HG03159 (cell line): ENCODE results near the gene GP2.

Experiments
- ATAC-seq: cut with Tn5 transposase; IDR thresholded peaks from one replicate; pipeline ENCODE4 v1.9.1; 2021; ENCODE audit warnings: mild to moderate bottlenecking, moderate library complexity; ENCODE audit not compliant: unreplicated experiment

GP2 gene

DNA sequence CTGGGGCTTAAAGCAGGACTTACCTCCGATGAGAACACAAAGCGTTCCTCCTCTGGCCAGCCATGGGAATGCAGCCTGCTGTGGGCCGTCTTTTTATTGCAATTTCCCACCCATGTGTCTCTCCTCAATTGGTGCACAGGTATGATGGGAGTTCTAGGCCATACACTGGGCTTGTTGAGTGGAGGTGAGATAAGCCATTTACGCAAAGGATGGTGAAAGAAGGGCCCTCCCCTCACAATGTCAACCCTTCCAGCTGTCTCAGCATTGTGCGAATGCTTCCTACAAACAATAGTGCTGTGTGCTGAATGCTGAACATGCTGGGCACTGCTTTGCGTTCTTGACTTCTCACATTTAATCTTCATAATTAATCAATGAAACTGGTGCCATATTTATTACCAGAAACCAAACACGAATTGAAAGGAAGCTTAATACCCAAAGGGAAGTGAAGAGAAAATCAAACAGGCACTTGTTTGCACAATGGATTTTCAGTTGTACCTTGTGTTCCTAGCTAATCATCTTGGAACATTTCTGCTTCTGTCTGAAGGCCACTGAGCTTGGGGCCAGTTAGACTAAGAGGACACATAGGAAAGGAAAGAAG, at the start of gene GP2:
GP2 (minus strand) TSS at position 70 of the 598 bp plus-strand sequence. CDS start 1,082 bp downstream, outside the sequence.
- no peak for ATAC-seq

DNA sequence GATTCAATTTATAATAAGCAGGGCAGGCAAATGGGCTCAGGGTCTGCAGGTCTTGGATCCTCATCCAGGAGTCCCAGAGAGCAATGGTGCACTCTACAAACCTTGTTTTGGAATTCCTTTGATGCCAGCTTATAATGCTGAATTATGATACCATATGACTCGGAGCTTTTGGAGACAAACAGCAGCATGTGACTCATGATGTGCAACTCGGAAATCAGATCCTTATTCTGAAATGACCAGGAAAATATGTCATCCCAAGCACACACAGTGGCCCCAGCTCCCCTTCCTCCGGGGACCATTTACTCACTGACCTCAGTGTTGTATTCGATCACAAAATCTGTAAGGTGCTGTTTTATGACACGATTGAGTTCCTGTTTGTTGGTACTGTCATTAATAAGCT, 45.4 kb upstream of the GP2 start:
- ATAC-seq = no peak

DNA sequence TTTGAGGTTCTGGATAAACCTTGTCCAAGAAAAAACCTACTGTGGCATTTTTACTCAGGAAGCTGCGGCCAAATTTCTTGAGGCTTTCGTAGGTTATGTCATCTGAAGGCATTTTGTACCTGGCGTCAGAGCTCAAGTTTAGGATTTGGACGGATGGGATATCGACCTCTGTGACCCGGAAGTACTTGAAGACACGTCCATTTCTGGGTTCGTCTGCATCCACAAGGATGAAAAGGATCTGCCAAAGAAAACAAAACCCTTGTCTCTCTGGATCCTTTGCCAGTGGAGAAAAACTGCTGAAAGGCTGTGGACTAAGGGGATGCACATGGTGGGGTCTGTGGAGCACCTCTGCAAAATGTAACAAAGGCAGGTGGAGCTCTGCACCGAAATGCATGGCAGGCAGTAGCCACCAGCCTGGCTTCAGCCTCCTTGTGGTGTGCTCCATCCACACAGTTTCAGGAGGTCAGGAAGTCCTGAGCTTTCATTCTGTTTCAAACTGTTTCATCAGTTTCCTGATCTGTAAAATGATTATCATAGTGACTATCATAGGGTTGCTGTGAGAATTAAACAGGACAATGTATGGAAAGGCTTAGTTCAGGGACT, 42.2 kb upstream of the GP2 start:
- ATAC-seq = no peak

DNA sequence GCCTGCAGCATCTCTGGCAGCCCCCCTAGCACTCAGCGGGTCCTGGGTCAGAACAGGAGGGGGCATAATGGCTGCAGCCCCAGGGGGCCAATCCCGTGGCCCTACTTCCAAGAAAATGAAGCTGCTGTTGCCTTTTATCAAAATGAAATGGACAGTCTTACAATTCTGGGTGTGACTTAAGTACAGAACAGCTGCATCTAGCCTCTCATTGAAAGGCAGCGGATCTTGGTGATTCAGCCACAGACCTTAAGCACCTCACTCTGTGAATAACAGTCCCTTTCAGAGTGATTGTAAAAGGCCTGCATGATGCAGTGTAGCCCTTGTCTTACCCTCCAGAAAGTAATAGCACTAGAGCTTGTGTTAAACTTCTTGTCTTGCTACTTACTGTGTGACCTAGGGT, 36.7 kb upstream of the GP2 start:
- ATAC-seq = no peak

DNA sequence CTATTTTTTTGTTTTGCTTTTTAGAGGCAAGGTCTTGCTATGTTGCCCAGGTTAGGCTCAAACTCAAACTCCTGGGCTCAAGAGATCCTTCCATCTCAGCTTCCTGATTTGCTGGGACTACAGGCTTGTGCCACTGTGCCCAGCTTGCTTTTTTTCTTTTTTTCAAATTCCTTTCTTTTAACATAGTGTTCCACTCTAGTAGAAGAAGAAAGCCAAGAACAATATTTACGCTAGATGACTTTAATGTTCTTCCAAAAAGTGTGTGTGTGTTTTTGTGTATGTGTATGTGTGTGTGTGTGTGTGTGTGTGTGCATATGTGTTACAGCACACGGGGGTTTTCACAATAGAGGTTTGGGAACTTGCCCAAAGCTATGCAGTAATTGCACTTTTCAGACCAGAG, 35.9 kb upstream of the GP2 start:
- ATAC-seq = no peak

DNA sequence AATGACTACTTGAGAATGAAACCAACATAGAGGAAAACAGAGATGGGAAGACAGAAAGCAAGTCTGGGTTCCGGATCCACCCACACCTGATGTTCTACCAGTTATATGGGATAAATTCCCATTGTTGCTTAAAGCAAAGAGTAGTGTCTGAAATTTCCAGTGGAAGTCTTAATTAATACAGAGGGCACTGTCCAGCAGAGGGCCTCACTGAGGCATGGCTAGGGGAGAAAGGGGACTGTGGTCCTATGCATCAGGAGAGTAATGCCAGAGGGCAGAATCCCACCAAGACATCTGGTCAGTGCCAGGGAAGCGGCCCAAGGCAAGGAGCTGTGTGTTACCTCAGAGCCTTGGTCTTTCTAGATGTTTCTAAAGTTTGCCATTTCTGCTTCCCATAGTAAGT, 32.7 kb upstream of the GP2 start:
- ATAC-seq = no peak

DNA sequence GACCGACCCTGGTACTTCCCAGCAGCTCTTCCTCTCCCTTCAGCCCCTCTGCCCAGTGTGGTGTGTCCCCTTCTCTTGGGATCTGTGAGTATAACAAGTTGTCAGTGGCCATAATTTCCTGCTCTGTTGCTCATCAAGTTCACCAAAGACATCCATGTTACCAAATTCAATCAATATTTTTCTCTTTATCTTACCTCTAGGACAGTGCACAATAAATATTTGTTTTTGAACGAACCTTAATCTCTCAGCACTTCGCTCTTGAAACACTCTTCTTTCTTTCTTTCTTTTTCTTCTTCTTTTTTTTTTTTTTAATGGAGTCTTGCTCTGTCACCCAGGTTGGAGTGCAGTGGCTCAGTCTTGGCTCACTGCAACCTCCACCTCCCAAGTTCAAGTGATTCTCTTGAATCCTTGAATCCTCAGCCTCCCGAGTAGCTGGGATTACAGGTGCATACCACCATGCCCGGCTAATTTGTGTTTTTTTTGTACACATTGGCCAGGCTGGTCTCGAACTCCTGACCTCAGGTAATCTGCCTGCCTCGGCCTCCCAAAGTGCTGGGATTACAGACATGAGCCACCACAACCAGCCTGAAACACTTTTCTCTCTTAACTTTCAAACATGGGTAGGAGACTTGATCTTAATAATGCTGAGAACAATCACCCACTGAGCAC, 27.9 kb upstream of the GP2 start:
- no peak for ATAC-seq

DNA sequence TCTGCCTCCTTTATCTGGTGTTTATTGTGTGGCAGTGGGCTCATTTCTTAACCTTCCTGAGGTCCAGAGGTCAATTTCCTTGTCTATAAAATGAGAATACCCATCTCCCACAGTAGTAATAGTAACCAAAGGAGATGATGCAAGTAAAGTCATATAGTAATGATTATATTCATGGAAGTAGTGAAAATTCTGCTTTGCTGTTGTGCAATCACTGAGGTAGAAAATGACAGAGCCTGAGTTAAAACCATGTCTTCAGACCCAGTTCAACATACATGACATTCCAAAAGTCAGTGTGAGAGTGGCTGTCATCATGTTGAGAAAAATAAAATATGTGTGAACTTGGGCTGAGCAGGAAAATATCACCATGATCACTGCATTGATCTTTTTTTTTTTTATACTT, 26.1 kb upstream of the GP2 start:
- no peak for ATAC-seq

DNA sequence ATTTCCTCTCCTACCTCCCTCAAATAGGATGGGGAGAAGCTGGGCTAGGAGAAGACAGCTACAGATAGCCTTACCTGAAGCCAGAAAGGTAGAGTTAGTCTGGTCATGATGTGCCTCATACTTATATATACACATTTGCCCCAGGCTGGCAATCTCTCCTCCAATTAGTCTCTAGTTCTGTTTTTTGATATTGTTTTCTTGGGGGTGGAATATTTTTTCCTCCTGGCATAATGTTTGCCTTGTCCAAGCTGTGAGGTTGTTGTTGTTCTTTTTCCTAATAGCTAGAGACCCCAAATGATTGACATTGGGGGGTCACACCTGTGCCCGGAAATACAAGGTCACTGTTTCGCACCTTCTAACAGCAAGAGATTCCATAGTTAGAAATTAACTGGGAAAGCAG, 25.3 kb upstream of the GP2 start, which contains the start of gene UMOD:
UMOD (minus strand) TSS at position 101 of the 400 bp plus-strand sequence. CDS start 1,978 bp downstream, outside the sequence.
- no peak for ATAC-seq

DNA sequence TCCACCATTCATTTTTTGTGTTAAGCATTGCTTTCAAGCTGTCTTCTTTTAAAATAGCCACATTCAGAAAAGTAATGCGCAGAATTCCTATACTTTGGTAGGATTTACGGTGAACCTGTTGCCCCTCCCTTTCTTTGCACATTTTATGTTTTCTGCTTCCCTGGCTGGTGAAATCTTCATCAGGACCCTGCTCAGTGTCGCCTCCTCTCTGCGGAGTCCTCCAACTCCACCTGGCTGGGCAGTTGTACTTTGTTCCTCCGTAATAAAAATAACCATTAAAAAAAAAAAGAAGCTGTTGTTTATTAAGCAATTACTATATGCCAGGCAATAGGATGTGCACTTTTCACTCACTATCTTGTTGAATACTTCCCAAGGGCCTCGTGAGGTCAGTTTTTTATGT, 22.3 kb upstream of the GP2 start:
- ATAC-seq = no peak

DNA sequence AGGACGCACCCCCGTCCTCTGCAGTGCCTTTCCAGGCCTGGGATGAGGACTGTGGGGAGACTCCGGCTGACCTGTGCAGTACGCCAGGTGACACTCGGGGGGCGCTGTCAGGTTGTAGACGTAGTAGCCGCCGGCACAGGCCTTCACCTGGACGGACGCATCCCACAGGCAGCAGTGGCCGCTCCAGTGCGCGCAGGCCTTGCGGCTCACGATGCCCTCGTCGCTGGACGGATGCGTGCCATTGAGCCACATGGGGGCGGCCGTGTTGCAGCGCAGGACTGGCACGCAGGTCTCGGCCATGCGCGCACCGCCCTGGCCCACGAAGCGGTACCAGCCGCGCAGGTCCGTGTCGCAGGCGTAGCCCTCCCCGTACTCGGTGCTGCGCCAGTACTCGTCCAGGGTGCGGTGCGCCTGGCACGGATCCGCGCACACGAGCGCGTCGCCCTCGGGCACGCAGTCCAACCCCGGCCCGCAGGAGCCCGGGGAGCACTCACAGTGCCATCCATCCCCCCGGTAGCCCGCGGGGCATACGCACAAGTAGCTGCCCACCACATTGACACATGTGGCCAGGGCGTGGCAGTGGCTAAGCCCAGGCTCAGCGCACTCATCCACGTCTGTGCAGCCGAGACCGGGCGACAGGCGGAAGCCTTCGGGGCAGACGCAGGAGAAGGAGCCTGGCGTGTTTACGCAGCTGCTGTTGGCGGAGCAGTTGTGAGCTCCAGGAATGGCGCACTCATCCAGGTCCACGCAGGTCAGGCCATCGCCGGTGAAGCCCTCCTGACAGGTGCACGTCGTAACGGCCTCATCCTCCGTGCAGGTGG, 21.3 kb upstream of the GP2 start:
- ATAC-seq = no peak

DNA sequence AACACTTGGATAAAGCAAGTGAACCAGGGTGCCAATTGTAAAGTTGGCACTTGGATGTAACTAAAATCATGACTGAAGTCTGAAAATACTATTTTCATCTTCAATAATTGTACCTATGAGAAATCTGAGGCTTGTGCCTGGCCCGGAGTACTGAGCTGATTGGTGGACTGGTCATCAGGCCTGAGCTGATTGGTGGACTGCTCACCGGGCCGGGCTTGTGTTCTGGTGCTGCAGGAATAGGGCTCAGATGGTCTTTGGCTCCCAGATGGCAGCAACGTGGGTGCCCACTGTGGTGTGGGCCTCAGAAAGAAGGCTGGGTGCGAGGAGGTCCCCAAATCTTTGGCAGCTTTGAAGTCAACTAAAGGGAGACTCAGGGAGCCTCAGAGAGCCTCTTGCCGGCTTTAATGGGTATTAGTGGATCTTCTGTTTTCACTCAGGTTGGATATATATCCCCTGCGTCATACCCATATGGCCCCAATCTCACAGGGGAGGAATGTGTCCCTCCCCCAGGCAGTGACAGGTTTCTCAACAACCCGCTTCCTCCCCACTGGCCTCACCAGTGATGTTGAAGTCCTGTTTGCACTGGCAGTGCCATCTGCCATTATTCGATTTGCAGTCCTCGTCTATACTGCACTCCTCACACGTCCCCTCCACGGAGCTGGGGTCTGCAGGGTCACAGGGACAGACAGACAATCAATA, 20.5 kb upstream of the GP2 start:
- no peak for ATAC-seq

DNA sequence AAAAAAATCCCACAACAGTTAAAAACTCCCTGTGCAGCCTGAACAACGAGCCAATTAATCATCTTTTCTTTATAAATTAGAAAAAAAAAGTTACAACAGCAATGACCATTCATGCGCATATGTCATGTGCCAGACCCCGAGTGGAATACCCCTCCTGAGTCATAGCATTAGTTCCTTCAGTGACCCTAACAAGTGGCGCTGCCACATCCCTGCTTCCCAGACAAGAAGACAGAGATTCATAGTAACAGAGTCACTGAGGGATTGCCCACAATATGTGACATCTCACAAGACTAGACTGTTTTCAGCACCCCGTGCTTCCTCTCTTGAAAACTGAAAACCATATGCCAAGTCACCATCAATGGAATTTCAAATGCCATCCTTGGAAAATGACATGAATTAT, 17.3 kb upstream of the GP2 start:
- no peak for ATAC-seq

DNA sequence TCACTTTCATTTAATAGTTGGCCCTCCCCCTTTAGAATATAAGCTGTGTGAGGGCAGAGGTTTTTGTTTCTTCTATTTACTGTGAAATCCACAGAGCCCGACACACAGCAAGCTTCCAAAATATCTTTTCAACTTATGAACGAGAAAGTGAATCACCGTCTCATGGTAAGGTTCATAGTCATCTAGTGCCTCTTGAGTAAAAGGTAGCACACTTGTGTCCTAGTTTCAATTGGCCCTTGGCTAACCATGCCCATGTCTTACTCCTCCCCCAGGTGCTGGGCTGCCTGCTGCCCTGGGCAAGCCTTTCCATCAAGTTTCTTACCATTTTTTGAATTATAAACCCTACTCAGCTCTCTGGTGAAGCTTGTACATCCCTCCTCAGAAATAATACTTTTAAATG, 12.4 kb upstream of the GP2 start:
- no peak for ATAC-seq

DNA sequence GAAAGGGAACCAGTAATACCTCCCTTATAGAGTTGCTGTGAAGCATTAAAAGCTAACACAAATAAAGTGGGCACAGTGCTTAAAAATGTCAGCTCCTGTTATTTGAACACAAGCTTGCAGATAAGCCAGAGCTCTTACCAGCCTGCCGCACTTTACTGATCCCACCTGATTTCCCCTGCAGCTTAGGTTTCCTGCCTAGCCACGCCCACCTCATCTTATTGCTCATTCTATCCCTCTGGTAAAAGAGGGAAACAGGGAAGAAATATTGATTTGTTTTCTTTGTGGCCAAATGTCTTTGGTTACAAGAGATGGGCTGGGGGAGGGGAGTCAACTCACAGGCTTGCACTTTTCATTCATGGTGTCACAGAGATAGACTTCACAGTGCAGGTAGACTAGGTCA, 9.6 kb upstream of the GP2 start:
- no peak for ATAC-seq

DNA sequence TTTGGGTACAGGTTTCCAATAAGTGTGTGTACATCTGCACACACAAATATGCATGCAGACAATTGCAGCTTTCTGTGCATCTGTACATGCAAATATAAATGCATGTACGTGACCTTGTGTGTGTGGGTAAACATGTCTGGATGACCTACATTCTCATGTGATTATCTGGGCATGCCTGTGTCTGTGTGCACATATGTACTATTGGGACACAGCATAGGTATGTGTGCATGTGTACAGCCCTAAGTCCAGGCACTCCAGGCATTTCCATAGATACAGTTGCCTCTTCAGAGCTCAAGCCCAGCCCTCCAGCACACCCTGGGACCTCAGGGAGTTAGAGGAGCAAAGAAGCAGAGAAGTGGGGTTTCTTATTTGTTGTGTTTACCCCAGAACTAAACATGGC, 7.1 kb upstream of the GP2 start:
- no peak for ATAC-seq

DNA sequence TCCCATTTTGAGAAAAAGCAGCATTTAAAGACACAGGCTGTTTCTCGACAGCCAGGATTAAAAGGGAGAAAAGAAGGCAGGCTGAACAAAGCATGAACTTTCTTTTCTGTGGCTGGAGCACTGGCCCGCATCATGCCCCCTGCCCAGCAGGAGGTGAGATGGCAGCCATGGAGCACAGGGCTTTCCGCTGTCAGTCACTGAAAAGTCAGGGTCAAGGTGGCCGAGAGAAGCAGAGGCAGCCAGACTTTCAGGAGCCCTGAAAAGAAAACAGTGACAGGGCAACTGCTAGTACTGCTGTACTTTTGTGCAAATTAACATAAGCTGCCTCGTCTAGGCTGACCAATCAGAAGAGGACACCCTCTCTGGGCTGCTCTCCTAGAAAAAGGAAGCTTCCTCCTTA, 5.8 kb upstream of the GP2 start:
- ATAC-seq = no peak

DNA sequence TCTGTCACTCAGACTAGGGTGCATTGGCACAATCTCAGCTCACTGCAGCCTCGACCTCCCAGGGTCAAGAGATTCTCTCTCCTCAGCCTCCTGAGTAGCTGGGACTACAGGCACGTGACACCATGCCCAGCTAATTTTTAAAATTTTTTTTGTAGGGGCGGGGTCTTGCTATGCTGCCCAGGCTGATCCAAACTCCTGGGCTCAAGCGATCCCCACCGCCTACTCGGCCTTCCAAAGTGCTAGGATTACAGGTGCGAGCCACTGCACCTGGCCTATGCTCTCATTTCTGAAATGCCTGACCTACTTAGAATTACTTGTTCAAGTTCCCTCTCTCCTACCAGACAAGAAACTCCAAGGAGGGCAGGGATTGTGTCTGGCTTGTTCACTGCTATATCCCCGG, 5.1 kb upstream of the GP2 start:
- no peak for ATAC-seq

DNA sequence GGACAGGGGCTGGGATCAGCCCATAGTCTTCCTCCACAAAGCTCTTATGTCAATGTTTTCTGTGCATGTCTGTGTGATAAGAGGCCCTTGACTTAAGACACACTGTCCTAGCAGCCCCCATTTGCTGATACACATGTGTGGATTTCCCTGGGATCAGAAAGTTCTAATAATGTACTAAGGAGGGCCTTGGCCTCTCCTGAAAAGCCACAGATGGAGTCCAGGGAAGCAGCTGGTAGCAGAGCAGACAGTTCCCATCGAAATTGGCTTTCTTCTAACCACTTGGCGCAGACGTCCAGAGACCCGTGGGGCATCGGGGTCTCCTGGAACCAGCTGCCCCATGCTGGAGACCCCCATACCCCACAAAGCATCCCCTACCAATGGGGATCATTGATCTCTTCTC, 4.3 kb upstream of the GP2 start:
- no peak for ATAC-seq

DNA sequence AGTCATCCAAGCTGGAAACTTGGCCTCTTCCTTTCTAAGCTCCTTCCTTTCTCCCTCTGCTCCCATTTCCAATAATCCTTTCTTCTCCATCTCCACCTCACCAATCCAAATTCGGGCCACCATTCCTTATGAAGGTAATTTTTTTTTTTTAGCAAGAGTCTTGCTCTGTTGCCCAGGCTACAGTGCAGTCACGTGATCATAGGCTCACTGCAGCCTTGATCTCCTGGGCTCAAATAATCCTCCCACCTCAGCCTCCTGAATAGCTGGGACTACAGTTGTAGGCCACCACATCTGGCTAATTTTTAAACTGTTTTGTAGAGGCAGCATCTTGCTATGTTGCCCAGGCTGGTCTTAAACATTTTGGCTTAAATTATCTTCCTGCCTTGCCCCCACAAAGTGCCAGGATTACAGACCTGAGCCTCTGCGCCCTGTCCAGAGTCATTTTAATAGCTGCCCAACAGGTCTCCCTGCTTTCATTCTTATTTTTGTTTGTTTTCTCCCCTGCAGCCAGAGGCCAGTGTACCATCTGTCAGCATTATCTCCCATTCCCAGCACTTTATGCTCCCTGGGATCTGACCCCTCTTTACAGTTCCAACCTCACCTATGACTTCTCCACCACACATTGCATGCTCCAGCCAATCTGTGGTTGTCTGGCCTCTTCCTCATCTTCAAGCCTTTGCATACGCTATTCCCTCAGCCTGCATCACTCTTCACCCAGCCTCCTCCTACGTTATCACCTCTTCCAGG, 2.3 kb upstream of the GP2 start:
- no peak for ATAC-seq
